LHCN-M2 (cell line): ENCODE data around the gene CBARP. TPM values are rescaled to one million over a fixed set of nuclear protein-coding genes. Genes with fewer than 3 reads are reported as not detected.
A peak's percentile ranks its signal among the peaks of the same experiment; 100 is the strongest.

Source experiments
- DNase-seq: peaks from one replicate; pipeline ENCODE4 v3.0.0-alpha.2; 2012; ENCODE audit warnings: low read depth
- total RNA-seq: library from RNA; depleted of rRNA; stranded (reverse); fragments of >200 nt; gene quantifications from 2 replicates; pipeline ENCODE4 v1.2.3, GENCODE V29; 2014

CBARP gene
- total RNA-seq, 1 experiment from 2014 or later, result 4.6 TPM

DNA sequence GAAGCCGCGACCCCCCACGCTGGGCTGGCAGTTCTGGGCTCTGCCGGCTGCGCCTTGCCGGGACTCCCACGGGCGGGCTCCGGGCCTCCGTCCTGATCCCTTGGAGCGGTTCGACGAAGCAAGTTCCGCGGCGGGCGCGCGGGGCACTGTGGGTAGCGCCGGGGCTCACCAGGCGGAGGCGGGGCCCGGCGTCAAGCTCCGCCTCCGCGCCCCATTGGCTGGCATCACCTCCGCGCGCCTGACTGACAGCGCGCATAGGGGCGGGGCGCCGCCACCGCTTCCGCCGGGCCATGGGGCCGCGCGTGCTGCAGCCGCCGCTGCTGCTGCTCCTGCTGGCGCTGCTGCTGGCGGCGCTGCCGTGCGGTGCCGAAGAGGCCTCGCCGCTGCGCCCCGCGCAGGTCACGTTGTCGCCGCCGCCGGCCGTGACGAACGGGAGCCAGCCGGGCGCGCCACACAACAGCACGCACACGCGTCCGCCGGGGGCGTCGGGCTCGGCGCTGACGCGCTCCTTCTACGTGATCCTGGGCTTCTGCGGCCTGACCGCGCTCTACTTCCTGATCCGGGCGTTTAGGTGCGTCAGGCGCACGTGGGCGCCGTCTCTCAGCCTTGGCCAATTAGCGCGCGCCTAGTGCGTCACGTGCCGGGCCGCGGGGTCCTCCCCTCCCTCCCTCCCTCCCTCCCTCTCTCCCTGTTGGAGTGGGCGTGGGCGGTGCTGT, 37.6 kb upstream of the CBARP start, which contains the start of gene FAM174C:
FAM174C (plus strand) TSS at position 271 of the 716 bp plus-strand sequence; CDS start at position 291, 20 bp downstream.
- DNase-seq, result peak; percentile 97

DNA sequence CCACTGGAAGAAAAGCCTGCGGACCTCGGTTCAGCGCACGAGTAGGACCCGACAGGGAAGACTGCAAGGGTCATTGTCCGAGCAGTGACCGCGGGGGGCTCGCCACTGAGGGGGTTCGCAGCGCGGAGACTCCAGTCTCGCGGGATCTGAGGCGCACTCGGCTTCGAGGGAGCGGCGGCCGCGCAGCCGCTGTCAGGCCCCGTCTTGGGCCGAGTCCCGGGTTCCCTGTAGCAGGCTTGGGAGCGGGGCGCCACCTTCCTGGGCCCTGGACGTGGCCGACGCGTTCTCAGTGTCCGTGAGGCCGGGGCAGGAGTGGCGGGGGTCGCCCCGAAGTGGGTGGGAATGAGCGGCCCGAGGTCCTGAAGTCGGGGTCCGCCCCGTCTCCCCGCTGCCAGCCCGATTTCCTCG, 37.1 kb upstream of the CBARP start:
- no peak for DNase-seq

- no peak for DNase-seq
Measured at GRCh38 chr19:1274081-1274851, 36.5 kb upstream of the CBARP start.

DNA sequence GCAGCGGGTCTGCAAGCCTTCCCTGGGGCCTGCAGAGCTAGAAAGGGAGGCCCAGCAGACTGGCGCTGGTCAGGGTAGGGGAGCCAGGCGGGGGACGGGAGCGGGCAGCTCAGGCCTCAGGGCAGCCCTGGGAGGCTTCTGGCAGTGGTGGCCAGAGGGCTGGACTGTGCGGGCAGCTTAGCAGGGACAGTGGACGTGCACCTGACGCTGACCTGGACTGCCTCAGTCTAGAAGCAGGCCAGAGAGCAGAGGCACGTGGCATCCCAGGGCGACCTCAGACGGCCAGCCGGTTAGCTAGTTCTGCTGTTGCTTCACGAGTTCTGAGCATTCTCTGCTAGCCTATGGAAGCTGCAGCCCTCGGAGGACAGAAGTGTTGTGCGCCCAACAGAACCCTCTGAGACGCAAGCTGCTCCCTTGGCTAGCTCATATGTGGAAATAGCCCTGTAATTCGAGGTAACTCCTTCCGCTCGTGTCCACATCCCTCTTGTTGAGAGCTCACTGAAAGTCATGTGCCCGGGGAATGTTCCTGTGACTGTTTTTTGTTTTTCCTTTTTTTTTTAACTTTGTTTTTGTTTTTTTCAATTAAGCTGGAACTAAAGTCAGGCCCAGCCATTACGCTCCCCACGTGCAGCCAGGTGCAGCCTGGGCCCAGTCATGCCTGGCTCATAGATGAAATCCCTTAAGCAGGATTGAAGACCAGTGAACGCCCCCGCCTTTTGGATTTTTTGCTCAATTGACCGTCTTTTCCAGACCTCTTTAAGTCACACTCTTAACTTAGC, 35.6 kb upstream of the CBARP start:
- no peak for DNase-seq

DNA sequence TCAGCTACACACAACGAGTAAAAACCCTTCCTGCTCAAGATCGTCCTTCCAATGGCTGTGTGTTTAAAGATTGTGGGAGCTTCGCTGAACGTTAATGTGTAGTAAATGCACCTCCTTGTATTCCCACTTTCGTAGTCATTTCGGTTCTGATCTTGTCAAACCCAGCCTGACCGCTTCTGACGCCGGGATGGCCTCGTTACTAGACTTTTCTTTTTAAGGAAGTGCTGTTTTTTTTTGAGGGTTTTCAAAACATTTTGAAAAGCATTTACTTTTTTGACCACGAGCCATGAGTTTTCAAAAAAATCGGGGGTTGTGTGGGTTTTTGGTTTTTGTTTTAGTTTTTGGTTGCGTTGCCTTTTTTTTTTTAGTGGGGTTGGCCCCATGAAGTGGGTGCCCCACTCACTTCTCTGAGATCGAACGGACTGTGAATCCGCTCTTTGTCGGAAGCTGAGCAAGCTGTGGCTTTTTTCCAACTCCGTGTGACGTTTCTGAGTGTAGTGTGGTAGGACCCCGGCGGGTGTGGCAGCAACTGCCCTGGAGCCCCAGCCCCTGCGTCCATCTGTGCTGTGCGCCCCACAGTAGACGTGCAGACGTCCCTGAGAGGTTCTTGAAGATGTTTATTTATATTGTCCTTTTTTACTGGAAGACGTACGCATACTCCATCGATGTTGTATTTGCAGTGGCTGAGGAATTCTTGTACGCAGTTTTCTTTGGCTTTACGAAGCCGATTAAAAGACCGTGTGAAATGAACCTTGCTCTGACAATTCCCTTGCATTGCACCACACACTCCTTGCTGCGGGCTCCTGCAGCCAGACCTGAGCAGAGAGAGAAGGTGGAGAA, 34.8 kb upstream of the CBARP start:
- no peak for DNase-seq

DNA sequence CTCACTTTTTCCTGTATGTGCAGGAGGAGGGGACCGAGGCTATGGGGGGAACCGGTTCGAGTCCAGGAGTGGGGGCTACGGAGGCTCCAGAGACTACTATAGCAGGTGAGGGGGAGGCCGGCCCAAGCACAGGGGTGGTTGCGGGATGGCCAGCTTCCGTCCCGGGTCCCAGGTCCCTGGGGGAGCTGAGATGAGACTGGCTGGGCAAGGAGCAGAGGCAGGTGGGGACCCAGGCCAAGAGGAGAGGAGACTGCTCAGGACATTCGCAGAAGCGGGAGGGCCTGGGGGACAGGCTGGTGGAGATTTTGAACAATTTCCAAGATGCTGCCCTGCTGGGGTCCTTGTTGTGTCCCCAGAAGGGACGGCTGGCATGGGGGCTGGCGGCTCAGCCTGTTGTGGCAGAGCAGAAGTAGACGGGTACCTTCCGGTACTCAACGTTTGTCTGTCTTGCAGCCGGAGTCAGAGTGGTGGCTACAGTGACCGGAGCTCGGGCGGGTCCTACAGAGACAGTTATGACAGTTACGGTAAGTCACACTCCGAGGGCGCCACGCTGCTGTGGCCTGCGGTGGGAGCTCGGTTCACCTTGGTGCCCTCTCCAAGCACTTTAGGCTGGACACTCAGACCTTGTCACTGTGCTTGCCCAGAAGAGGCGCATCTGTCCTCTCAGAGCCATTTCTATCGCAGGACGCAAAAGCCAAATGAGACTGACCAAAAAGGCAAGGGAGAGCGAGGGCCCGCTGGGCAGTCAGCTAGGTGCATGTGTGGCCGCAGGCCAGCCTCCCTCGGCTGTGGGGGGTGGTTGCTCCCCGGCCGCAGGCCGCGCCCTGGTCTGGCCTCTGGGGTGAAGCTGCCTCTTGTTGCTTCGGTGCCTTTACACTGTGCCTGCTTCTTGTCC, 34.0 kb upstream of the CBARP start:
- DNase-seq, result no peak

GRCh38 chr19:1270854-1271527, 33.2 kb upstream of the CBARP start:
- no peak for DNase-seq

DNA sequence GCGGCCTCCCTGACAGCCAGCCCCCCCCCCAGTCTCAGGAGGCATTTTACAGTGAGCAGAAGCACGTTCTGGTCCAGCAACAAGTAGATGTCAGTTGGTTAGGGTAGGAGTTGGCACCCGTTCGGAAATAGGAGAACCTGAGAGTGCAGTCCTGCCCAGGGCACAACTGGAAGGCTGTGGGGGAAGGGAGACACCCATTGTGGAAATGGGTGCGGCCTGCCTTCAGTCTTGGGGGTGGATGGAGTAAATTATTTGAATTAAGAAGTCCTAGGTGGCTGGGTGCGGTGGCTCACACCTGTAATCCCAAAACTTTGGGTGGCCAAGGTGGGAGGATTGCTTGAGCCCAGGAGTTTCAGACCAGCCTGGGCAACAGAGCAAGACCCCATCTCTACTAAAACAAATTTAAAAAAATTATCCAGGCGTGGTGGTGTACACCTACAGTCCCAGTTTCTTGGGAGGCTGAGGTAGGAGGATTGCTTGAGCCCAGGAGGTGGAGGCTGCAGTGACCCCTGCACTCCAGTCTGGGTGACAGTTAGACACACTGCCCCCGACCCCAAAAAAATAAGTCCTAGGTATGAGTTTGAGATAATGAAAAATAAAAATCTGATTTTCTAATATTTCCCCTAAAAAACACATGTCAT, 32.5 kb upstream of the CBARP start:
- DNase-seq, result no peak

DNA sequence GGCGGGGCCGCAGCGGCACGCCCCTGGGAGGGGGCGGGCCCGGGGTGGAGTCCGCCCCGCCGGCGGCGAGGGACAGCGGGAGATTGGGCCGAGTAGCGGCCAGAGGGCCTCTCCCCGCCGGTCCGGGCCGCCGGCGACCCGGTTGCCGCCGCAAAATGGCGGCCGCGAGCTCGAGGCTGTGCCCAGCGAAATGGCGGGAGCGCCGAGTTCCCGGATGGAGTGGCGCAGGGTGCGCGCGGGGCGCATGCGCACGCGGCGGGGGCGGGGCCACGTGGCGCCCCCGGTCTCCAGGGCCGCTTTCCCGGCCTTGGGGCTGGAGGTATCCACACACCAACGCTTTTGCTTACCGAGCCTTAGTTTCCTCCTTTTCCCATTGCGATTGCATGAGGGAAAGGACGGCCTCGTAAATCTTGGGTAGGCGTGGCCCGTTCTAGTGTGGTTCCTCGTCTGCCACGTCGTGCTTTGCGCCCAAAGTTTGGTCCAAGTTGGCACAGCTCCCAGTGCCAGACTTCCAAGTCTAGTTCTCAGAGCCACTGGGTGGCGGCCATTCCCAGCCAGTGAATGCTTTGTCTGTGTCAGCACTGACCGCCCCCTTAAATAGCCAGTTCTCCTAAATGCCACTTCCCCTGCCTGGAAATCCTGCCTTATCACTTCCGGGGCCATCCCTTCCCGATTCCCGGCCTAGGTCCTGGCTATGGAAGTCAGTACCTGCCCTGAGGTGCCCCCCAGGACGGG, 31.8 kb upstream of the CBARP start:
- peak; percentile 88 for DNase-seq

GRCh38 chr19:1269065-1269477, 31.3 kb upstream of the CBARP start, which contains the start of gene CIRBP:
Gene CIRBP (plus strand): TSS chr19:1269332. CDS start chr19:1270934, 1,602 bp downstream.
- peak; percentile 99 for DNase-seq

- no peak for DNase-seq
Measured at GRCh38 chr19:1268226-1269064, 30.6 kb upstream of the CBARP start.

- no peak for DNase-seq
Measured at GRCh38 chr19:1267477-1268225, 29.8 kb upstream of the CBARP start.

DNA sequence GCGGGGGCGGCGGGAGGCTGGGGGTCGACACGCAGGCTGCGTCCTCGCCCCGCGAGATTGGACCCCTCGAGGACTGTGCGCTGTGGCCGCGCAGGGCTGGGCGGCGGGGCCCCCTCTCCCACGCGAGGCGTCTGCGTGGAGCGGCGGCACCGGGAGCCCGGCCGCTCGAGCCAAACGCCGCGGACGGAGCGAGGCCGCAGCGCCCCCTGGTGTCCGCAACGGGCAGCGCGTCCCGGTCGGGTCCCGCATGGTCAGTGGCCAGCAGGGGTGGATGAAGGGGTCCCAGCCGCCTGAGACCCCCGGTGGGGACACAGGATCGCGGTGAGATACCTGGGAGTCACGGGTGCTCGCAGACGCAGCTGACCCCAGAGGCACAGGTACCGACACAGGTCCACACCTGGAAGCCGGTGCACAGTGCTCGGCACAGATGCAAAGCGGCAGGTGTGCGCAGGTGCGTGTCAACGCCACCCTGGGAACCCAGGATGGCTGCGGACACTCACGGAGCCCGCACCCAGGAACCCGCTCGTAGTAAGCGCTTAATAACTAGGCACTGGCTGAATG, 29.2 kb upstream of the CBARP start:
- DNase-seq, result no peak

DNA sequence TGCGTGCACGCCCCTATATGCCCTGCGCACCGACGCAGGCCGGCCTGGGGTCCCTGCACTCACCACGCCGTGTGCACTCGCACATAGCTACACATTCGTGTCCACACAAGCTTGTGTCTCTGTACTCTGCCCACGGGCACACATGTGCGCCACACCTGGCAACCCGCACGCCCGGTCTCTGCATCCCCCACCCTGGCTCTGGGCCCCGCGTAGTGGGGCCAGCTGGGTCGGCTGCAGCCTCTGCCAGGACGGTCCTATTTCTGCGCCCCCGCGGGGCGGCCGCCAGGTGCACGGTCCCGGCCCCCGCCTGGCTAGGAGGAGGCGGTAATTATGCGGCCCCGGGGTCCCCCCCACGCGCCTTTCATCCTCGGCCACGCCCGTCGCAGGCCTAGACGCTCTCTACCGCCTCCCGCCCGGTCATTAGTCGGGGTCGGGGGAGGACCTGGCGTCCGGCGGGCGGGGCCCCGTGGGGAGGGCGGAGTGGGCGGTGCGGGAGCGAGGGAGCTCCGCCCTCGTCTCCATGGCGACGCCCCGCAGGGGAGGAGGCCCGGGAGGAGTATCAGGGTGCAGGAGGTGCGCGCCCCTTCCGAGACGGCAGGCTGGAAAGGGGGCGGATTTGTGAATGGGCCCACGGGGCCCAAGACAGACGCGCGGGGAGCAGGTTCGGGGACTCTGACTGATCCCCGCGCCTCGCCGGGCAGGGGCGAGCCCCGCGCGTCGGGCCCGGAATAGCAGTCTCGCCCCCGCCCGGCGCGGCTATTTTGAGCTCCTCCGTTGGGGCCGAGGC, 28.5 kb upstream of the CBARP start:
- peak; percentile 90 for DNase-seq

GRCh38 chr19:1265615-1266128, 27.9 kb upstream of the CBARP start:
- peak; percentile 95 for DNase-seq
